RWPE2 (cell line): ENCODE measurements around the gene SIPA1L2.

Experiments used
- ATAC-seq: fragments of 200-7000 bp; cut with Tn5 transposase; 3 replicates; pipeline ENCODE4 v1.9.1; 2021; ENCODE audit warnings: low read depth
- DNase-seq: peaks from one replicate; pipeline ENCODE4 v3.0.0-alpha.2; 2020; ENCODE audit warnings: low spot score
- H3K27ac ChIP-seq: fragments of 450-650 bp; 2 replicates; pipeline ENCODE4 v1.5.1; 2017; ENCODE audit warnings: mild to moderate bottlenecking; ENCODE audit not compliant: poor library complexity, severe bottlenecking
- H3K27me3 ChIP-seq: fragments of 250-450 bp; sonication (Bioruptor Pico); 2 replicates; pipeline ENCODE4 v1.5.1; 2021; ENCODE audit warnings: mild to moderate bottlenecking, moderate library complexity; ENCODE audit not compliant: insufficient read depth, poor library complexity, severe bottlenecking
- H3K36me3 ChIP-seq: fragments of 250-450 bp; sonication (Bioruptor Pico); 2 replicates; pipeline ENCODE4 v1.5.1; 2020; ENCODE audit warnings: low read depth, mild to moderate bottlenecking, moderate library complexity
- H3K4me1 ChIP-seq: fragments of 250-450 bp; sonication (Bioruptor Pico); 2 replicates; pipeline ENCODE4 v1.5.1; 2021; ENCODE audit warnings: mild to moderate bottlenecking, moderate library complexity; ENCODE audit not compliant: insufficient read depth, poor library complexity, severe bottlenecking
- H3K4me3 ChIP-seq: fragments of 250-450 bp; sonication (Bioruptor Pico); 2 replicates; pipeline ENCODE4 v1.5.1; 2021; ENCODE audit warnings: mild to moderate bottlenecking, moderate library complexity; ENCODE audit not compliant: severe bottlenecking
- H3K9me3 ChIP-seq: fragments of 250-450 bp; sonication (Bioruptor Pico); 2 replicates; pipeline ENCODE4 v1.5.1; 2021; ENCODE audit warnings: mild to moderate bottlenecking, moderate library complexity; ENCODE audit not compliant: severe bottlenecking
- TF ChIP-seq, protein P1 (sequence below): fragments of 450-650 bp; IDR thresholded peaks from one replicate; pipeline ENCODE4 v1.5.1; 2017; ENCODE audit warnings: mild to moderate bottlenecking, moderate library complexity; ENCODE audit not compliant: poor library complexity, severe bottlenecking

The SIPA1L2 gene

DNA sequence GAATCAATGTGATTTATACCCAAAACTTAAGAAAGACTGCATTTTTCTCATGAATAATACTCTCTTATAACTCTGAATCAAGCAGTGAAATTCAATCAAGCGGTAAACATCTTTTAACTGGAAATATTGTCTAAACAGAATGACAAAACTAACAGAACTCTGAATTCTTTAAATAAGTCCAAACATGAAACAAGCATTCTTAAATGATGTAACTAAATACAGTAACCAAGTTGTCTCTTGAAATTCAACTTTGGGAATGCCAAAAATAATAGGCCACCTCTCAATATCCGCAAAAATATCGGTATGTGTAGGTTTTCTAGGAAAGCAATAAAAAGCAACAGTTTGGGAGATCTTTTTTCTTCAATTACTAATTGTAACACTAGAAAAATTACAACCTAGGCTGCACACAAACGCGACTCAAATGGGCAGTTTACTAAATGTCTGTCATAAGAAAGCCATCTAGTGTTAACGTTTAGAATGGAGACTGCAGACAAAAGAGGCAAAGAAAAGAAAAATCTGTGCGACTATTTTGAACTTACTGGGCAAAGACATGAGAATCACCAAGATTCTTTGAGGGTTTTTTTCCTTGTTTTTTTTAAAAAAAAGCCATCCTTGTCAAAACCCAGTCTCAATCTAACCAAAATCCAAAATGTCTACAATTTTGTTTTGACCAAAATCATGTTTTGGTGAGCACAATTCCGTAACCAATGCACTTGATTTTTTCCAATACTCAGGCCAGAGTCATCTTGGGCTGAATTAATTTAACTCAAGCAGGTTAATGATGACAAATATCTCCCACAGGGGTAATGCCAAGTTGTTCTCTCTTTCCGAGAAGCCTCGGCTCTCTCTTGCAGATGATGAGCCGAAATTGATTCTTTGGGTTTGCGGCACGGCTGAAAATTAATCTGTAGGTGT is 1.3 kb downstream of the SIPA1L2 start:
- Histone ChIP-seq H3K27me3 (no peaks in the 10 kb centered on the region), H3K4me3 (peak overlapping the region; percentile 71), H3K4me1 (peaks cover 9% of the 10 kb centered on the region), H3K27ac (no peak overlapping the region), H3K36me3 (no peaks in the 10 kb centered on the region), H3K9me3 (no peaks in the 10 kb centered on the region)
- ATAC-seq (no peak), DNase-seq (no peak)
- TF ChIP-seq, protein P1, sequence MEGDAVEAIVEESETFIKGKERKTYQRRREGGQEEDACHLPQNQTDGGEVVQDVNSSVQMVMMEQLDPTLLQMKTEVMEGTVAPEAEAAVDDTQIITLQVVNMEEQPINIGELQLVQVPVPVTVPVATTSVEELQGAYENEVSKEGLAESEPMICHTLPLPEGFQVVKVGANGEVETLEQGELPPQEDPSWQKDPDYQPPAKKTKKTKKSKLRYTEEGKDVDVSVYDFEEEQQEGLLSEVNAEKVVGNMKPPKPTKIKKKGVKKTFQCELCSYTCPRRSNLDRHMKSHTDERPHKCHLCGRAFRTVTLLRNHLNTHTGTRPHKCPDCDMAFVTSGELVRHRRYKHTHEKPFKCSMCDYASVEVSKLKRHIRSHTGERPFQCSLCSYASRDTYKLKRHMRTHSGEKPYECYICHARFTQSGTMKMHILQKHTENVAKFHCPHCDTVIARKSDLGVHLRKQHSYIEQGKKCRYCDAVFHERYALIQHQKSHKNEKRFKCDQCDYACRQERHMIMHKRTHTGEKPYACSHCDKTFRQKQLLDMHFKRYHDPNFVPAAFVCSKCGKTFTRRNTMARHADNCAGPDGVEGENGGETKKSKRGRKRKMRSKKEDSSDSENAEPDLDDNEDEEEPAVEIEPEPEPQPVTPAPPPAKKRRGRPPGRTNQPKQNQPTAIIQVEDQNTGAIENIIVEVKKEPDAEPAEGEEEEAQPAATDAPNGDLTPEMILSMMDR: no peak

DNA sequence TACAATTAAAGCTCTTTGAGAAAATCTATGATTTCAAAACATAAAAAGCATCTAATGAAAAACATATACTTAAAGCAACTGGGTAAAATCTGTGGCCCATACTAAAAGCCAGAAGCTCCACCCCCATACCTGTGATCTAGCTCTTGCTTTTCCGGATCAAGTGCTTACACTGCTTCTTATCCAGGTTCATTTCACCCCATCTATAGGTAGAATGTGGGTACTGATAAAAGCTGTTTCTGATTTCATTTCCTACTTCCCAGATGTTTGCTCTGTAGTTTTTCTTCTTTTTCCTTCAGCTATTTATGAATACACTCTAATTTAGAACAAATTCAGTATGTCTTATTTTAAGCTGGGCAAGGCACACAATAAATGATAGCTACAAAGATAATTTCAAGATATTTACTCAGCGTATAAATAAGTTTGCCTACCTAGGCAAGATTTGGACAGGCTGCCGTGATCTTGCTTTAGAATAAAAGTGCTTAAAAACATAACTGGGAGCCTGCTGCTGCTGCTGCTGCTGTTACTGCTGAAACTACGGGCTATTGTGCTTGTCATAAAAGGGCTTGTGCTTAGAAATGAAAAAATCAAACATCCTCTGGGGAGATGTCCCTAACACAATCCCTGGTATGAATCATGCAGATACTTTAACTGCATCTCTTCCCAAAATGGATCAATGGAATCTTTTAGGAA is 2.1 kb downstream of the SIPA1L2 start:
- H3K27ac ChIP-seq: no peak overlapping the region
- peaks cover 9% of the 10 kb centered on the region for H3K4me1 ChIP-seq
- H3K27me3 ChIP-seq: no peaks in the 10 kb centered on the region
- H3K9me3 ChIP-seq: no peaks in the 10 kb centered on the region
- ATAC-seq (peak; percentile 56), DNase-seq (no peak)
- TF ChIP-seq, protein P1: peak; percentile 55
- H3K36me3 ChIP-seq: no peaks in the 10 kb centered on the region
- no peak overlapping the region for H3K4me3 ChIP-seq

DNA sequence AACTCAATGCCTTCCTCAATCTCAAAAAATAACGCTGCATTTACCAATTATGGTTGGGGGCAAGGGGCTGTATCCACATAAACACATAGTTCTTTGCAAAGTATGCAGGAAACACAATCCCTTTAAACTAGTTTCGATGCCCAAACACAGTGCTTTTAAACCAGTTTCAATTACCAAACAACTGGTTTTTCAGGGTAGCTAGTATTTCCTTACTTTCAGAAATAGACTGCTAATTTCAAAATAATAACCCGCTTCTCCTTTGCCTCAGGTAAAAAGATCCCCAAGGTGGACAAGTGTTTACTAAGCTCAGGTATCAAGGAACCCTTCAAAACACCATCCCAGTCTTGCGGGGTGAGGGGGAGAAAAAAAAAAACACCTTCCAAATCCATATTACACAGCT is 2.8 kb downstream of the SIPA1L2 start:
- TF ChIP-seq, protein P1: no peak
- DNase-seq: no peak
- Histone ChIP-seq H3K9me3 (no peaks in the 10 kb centered on the region), H3K36me3 (no peaks in the 10 kb centered on the region), H3K4me1 (peaks cover 9% of the 10 kb centered on the region), H3K27me3 (no peaks in the 10 kb centered on the region), H3K4me3 (no peak overlapping the region), H3K27ac (no peak overlapping the region)
- no peak for ATAC-seq

DNA sequence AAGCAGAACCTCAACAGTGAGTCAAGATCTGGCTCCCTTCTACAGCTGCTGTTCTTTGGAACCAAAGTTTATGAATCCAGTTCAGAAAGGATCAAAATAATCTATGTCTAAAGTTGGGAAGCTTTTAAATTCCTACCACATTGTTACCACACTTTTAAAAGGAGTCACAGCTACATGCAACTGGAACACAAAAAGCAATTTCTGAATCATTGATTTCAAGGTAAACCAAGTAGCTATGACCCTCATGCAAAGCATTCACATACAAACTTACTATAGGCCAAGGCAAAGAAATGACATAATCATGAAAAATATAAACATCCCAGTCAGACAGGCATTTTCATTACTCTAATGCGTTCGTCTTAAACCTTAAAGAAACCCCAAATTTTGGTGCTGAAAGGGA is 3.5 kb downstream of the SIPA1L2 start:
- H3K4me1 ChIP-seq: peaks cover 9% of the 10 kb centered on the region

More for the DNA sequence above, 3.5 kb downstream of the SIPA1L2 start:
- H3K9me3 ChIP-seq: no peaks in the 10 kb centered on the region
- H3K27ac ChIP-seq: no peak overlapping the region
- TF ChIP-seq, protein P1: no peak
- no peaks in the 10 kb centered on the region for H3K36me3 ChIP-seq
- H3K4me3 ChIP-seq: no peak overlapping the region
- no peaks in the 10 kb centered on the region for H3K27me3 ChIP-seq
- ATAC-seq (no peak), DNase-seq (no peak)
